ENCODE data around the gene SLC25A38. TPM values are rescaled to one million over a fixed set of nuclear protein-coding genes. Genes with fewer than 3 reads are reported as not detected.
A peak's percentile ranks its signal among the peaks of the same experiment; 100 is the strongest.

SLC25A38 gene
- total RNA-seq, 1 donor from 2014 or later, result 21.9 TPM

DNA sequence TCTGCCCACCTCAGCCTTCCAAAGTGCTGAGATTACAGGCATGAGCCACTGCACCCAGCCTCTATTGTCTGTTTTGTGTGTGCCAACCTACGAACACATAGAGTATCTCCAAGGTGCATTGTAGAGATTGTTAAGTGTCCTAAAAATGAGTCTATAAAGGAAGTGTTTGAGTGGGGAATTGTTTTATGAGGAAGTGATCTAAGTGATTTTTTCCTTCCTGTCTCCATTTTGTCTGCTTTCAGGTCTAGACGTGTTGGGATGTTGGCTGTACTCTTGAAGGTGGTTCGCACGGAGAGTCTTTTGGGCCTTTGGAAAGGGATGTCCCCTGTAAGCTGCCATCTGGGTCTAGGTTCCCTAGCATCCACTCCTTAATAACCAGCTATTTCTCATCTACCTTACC, 7.0 kb downstream of the SLC25A38 start:
- Histone ChIP-seq H3K4me3 (ENCODE audit: low read depth, low read length) (no peak overlapping the region), H3K36me3 (ENCODE audit: control insufficient read depth, insufficient read depth, low read length) (peaks cover 9% of the 10 kb centered on the region), H3K27me3 (ENCODE audit: control insufficient read depth, insufficient read depth, low read length) (no peaks in the 10 kb centered on the region)
- no peak for DNase-seq (ENCODE audit: low read depth)
- no peak for TF ChIP-seq CTCF (IDR thresholded peaks at IDR 0.05; ENCODE audit: insufficient read depth, low read length, severe bottlenecking)
- FAIRE-seq, result no peak

GRCh38 chr3:39396690-39397089, 13.5 kb downstream of the SLC25A38 start:
- TF ChIP-seq CTCF (IDR thresholded peaks at IDR 0.05; ENCODE audit: insufficient read depth, low read length, severe bottlenecking), result no peak
- DNase-seq (ENCODE audit: low read depth) (no peak), FAIRE-seq (no peak)
- Histone ChIP-seq H3K27me3 (ENCODE audit: control insufficient read depth, insufficient read depth, low read length) (no peaks in the 10 kb centered on the region), H3K4me3 (ENCODE audit: low read depth, low read length) (no peak overlapping the region), H3K36me3 (ENCODE audit: control insufficient read depth, insufficient read depth, low read length) (peaks cover 10% of the 10 kb centered on the region)

- DNase-seq (ENCODE audit: low read depth), result peak; percentile 62
- no peak for TF ChIP-seq CTCF (IDR thresholded peaks at IDR 0.05; ENCODE audit: insufficient read depth, low read length, severe bottlenecking)
- peaks cover 8% of the 10 kb centered on the region for H3K36me3 ChIP-seq (ENCODE audit: control insufficient read depth, insufficient read depth, low read length)
- no peaks in the 10 kb centered on the region for H3K27me3 ChIP-seq (ENCODE audit: control insufficient read depth, insufficient read depth, low read length)
- FAIRE-seq, result no peak
- H3K4me3 ChIP-seq (ENCODE audit: low read depth, low read length), result no peak overlapping the region
These were observed 15.5 kb downstream of the SLC25A38 start for GRCh38 chr3:39398700-39399099.

DNA sequence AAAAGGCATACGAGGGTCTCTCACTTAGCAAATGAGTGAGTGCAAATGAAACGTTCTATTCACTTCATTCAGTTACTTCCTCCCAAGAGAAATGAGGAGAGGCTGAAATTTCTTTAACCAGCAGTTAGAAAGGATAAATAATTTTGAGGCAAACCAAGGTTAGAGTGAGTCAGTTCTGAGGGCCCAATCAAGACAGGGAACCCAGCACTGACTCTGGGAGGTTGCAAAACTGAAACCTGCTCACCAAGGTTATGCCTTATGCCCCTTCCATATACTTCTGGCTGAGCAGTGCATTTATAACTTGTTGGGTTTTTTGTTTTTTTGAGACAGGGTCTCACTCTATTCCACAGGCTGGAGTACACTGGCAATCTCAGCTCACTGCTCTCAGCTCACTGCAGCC, 18.8 kb downstream of the SLC25A38 start:
- no peak for TF ChIP-seq CTCF (IDR thresholded peaks at IDR 0.05; ENCODE audit: insufficient read depth, low read length, severe bottlenecking)
- FAIRE-seq (no peak), DNase-seq (ENCODE audit: low read depth) (no peak)
- no peaks in the 10 kb centered on the region for H3K27me3 ChIP-seq (ENCODE audit: control insufficient read depth, insufficient read depth, low read length)
- H3K36me3 ChIP-seq (ENCODE audit: control insufficient read depth, insufficient read depth, low read length), result no peaks in the 10 kb centered on the region
- no peak overlapping the region for H3K4me3 ChIP-seq (ENCODE audit: low read depth, low read length)

- FAIRE-seq (no peak), DNase-seq (ENCODE audit: low read depth) (no peak)
- TF ChIP-seq CTCF (IDR thresholded peaks at IDR 0.05; ENCODE audit: insufficient read depth, low read length, severe bottlenecking), result no peak
- H3K4me3 ChIP-seq (ENCODE audit: low read depth, low read length), result no peak overlapping the region
- H3K27me3 ChIP-seq (ENCODE audit: control insufficient read depth, insufficient read depth, low read length), result no peaks in the 10 kb centered on the region
- H3K36me3 ChIP-seq (ENCODE audit: control insufficient read depth, insufficient read depth, low read length), result peaks cover 12% of the 10 kb centered on the region
These were observed 21.9 kb downstream of the SLC25A38 start for GRCh38 chr3:39404943-39405686.
